Mammary epithelial cell (primary cell): Measurements from ENCODE around the gene SMAD7.

Experiments
- CTCF ChIP-seq, 2 donors: IDR thresholded peaks in 1 of 2; conservative IDR thresholded peaks in 1 of 2; 2 replicates each; pipeline ENCODE4 v1.5.1; 2011 to 2012; ENCODE audit warnings: inconsistent platforms in 2 of 2, low read length in 2 of 2, mild to moderate bottlenecking in 2 of 2, control low read depth in 1 of 2, low read depth in 1 of 2; ENCODE audit not compliant: insufficient read depth in 1 of 2; ENCODE audit errors: extremely low read depth in 1 of 2
- EZH2 ChIP-seq: IDR thresholded peaks from 2 replicates; pipeline ENCODE4 v1.6.1; 2012; ENCODE audit warnings: low read length, inconsistent platforms, borderline replicate concordance

DNA sequence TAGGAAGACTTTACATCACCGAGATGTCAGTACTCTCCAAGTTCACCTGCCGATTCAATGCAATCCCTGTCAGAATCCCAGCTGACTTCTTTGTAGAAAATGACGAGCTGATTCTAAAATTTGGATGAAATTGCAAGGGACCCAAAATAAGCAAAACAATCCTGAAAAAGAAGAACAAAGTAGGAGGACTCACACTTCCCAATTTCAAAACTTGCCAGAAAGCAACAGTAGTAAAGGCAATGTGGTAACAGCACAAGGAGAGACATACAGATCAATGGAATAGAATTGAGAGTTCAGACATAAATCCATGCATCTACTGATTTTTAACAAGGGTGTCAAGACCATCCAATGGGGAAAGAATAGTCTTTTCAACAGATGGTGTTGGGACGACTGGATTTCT lies 52.2 kb downstream of the SMAD7 start:
- TF ChIP-seq CTCF (conservative IDR thresholded peaks at IDR 0.05 in 1 of 2, IDR thresholded peaks at IDR 0.05 in 1 of 2; ENCODE audit: extremely low read depth in 1 of 2, insufficient read depth in 1 of 2, low read depth in 1 of 2, low read length in 2 of 2) (no peak), EZH2 (no peak)
